GM10847 (cell line): ENCODE results near the gene ACTRT2.

ENCODE experiments used
- POLR2A ChIP-seq: IDR thresholded peaks from 2 replicates; pipeline ENCODE4 v1.6.1; 2011; ENCODE audit not compliant: insufficient read length; ENCODE audit errors: extremely low read depth

Gene ACTRT2

DNA sequence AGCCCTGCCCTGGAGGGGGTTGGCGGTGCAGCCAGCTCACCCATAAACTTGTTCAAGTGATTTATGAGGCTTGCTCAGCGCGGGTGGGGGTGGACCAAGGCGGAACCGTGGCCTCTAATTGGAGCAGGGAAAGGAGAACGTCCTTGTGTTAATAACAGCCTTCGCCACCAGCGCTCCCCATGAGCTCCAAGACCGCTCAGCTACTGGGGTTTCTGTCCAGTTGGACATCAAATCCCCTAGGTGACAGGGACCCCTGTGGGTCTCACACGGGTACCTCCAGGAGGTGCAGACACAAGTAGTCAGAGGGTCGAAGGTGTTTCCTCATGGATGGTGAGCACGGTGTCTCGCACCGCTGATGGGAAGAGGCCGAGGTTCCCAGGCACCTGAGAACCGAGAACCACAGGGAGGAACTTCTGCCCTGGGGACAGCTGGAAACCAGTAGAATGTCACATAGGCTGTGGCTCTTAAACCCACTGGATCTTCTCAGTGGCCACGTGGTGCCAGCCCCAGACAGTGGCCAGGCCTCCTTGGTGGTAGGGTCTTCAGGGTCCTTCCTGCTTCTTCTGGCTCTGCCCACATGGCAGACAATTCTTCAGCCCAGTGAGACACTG is 3.7 kb upstream of the ACTRT2 start:
- TF ChIP-seq POLR2A, result no peak

DNA sequence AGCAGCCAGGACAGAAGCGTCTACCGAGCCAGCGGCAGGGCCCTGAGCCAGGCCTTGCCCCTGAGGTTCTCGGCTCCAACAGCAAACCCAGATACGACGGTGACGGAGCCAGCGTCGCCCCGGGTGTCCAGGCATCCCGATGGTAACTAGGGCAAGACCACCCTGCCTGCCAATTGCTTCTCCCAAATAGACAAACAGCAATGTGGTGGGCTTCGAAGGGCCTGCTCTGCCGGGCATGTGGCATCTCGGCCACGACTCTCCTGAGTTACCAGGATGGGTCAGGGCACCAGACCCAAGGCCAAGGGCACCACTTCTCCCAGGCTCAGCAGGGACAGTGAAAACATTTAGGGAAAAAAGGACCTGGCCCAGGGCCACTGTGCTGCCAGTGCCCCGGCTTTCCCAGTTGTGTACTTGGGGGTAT is 3.2 kb upstream of the ACTRT2 start:
- TF ChIP-seq POLR2A, result no peak

DNA sequence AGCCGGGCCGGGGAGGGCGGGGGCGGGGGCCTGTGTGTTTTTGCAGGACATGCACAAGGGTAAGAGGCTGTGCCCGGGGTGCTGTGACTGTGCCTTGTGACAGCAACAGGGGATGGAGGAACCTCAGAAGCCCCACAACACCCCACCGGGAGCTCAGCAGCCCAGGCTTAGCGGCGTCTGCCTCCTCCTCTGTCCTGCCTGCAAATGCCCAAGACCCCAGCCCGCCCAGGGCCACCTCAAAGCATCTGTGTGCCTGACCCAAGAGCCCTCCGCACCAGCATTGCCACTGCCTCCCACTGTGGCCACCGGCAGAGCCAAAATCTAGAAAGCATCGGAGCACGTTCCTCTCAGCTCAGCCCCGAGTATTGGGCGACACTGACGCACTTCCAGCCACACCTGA is 2.7 kb upstream of the ACTRT2 start:
- no peak for TF ChIP-seq POLR2A

DNA sequence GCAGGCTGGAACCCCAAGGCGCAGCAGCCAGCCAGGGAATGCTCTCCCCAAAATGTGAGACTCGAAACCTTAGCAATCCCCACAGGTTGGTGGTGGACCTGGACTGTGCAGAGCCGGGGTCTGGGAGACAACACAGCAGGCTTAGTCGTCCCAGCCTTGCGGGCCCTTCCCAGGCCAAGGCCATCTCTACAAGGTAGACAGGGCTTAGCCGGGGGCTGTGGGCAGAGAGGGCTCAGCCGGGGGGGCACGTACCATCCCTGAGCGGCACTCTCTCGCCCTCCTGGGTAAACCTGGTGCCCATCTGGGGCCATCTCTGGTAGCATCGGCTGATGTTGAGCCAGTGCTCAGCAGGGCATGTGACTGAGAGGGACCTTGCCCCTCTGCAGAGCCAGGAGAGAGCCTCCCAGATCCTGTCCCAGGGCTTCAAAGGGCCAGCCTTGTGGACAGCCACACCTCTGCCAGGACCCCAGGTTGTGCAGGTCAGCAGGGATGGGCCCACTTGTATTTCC is 2.2 kb upstream of the ACTRT2 start:
- TF ChIP-seq POLR2A, result no peak

DNA sequence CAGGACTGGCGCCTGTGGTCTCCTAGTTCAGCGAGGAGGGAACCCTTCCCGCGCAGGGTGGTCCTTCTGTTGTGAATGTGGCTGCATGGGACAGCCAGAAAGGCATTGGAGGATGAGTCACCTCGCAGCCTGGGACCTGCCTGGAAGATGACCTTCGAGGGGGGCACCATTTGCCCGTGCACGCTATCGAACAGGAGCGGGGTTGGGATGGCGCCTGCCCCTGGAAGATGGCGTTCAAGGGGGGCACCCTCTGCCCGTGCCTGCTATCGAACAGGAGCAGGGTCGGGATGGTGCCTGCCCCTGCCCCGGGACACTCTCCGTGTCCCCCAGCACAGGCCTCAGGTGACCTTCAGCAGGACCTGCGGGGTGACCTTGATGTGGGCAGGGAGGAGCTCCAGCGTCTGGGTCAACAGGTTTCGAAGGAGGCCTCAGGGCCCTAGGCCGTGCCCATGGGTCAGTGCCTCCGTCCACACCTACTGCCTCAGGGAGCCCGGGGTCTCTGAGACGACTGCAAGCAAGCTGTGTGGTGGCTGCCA is 1.7 kb upstream of the ACTRT2 start:
- TF ChIP-seq POLR2A, result no peak

DNA sequence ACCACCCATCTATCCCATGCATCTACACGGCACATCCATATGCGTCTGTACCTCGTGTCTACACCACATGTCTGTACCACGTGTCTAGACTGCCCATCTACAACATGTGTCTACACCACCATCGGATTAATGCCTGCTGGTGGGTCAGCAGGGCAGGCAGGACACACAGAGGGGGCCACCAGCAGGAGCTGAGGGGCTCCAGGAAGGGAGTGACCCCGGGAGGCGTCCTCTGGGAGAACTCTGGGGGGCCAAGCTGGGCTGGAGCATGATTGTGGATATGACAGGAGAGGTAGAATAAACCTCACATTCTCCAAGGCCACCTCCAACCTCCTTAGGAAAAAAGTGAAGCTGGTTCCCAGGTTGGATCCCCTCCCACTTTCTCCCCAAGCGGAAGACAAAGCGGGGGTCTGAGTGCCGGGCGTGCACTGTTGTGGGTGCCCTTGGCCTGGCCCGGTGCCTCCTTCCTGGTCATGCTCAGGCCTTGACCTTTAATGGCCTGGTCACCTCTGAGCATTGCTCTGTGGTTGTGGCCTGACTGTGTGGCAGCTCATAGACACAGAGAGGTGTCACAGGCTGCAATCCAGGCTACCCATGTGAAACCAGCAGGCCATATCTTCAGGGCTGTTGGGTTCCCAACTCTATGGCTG is 881 bp upstream of the ACTRT2 start:
- no peak for TF ChIP-seq POLR2A

DNA sequence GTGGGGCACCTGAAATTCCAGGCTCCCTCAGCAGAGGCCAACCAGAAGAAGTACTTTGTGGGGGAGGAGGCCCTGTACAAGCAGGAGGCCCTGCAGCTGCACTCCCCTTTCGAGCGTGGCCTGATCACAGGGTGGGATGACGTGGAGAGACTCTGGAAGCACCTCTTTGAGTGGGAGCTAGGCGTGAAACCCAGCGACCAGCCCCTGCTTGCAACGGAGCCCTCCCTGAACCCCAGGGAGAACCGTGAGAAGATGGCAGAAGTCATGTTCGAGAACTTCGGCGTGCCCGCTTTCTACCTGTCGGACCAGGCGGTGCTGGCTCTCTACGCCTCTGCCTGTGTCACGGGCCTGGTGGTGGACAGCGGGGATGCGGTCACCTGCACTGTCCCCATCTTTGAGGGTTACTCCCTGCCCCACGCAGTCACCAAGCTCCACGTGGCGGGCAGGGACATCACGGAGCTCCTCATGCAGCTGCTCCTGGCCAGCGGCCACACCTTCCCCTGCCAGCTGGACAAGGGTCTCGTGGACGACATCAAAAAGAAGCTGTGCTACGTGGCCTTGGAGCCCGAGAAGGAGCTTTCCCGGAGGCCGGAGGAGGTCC is 634 bp downstream of the ACTRT2 start:
- no peak for TF ChIP-seq POLR2A

DNA sequence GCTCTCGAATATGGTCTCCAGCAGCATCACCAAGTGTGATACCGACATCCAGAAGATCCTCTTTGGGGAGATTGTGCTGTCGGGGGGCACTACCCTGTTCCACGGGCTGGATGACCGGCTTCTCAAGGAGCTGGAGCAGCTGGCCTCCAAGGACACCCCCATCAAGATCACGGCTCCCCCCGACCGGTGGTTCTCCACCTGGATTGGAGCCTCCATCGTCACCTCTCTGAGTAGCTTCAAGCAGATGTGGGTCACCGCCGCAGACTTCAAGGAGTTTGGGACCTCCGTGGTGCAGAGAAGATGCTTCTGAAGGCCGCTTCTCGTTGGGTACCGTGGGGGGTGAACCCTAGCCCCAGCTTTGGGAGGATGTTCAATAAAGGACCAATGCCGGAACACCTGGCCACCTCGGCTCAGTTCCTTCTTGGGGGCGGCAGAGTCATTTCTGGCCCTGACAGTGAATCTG is 1.3 kb downstream of the ACTRT2 start:
- TF ChIP-seq POLR2A, result no peak

DNA sequence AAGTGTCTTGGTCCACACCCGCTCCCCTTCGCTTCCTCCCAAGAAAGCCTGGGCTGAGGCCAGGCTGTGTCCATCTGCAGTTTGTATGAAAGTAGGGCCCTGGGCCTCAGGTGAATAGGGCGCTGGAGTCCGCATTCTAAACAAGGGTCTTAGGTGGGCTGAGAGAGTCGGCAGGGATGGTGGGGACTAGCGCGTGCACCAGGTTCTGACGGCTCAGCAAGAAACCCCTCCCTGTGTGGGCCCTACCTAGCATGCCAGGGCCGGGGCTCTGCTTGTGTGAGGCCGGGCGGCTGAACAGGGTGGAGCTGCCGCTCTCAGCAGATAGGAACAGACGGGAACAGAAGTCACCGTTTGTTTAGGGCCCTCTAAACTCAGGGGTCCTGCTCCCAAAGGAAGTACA is 1.7 kb downstream of the ACTRT2 start:
- no peak for TF ChIP-seq POLR2A

DNA sequence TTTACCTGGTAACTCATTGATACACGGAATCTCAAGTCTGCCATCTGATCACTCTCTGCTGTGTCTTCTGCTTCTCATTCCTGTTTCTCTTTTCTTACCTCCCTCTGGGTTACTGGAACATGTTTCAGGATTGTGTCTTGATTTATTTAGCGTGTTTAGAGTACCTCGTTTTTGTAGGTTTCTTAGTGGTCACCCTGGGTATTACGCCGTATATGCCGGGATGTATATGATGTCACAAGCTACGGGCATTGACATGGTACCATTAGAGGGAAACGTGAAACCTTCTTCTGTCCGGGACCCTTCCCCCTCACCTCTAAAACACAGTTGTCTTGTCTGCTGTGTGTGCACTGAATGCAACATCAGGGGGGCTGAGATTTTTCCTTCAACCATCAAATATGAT is 2.8 kb downstream of the ACTRT2 start:
- no peak for TF ChIP-seq POLR2A

DNA sequence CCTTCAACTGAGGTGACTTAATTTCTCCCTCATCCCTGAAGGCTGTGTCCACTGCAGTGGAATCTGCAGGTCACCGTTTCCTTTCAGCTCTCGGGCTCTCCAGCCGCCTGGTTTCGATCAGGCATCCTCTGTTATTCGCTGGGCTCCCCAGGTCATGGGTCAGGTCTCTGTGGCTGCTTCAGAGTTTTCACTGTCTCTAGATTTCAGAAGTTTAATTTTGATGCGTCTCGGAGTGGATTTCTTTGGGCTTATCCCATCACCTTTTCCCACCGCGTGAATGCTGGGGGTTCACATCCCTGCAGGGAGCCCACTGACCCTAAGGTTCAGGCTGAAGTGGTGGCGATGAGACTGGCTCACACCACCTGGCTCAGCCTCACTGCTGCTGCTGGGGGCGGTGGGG is 3.3 kb downstream of the ACTRT2 start:
- no peak for TF ChIP-seq POLR2A

DNA sequence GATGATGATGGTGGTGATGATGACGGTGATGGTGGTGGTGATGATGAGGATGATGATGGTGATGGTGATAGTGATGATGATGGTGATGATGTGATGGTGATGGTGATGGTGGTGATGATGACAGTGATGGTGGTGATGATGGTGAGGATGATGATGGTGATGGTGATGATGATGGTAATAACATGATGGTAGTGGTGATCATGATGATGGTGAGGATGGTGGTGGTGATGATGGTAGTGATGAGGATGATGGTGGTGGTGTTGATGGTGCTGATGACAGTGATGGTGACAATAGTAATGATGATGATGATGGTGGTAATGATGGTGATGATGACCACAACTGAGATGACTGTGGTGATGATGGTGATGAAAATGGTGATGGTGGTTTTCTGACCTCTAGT is 4.9 kb downstream of the ACTRT2 start:
- TF ChIP-seq POLR2A, result no peak

DNA sequence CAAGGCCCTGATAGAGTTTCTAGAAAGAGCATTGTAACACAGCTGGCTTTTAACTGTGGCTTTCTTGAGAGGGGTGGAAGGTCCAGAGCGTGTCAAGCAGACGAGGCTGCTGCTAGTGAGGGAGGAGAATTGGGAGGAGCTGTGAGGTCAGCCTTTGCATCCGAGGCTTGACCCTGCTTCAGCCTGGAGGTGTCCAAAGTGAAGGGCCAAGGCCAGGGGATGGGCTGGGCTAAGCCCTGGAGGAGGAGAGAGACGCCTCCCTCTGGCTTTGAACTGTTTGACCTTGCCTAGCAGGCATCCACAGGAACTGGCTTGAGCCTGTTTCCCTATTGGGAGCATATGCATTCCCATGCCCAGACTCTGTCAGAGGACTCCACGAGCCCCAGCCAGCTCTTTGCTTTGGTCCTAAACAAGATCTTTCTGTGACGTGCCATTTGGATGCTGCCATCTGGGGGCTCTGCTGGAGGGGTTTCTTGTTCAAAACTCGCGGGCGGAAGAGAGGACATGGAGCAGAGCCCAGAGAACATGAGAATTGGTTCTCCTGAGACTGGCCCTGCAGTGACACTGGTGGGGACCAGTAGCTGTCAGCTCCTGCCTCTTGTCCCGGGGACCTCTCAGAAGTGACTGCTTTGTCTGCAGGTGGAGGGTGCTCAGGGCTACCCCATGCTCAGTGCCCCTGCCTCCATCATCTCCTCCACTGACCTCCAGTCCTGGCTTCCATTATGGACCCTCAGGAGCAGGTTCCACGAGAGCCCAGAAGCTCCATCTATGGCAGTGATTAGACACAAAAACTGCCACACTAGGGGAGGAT is 5.5 kb downstream of the ACTRT2 start:
- no peak for TF ChIP-seq POLR2A

DNA sequence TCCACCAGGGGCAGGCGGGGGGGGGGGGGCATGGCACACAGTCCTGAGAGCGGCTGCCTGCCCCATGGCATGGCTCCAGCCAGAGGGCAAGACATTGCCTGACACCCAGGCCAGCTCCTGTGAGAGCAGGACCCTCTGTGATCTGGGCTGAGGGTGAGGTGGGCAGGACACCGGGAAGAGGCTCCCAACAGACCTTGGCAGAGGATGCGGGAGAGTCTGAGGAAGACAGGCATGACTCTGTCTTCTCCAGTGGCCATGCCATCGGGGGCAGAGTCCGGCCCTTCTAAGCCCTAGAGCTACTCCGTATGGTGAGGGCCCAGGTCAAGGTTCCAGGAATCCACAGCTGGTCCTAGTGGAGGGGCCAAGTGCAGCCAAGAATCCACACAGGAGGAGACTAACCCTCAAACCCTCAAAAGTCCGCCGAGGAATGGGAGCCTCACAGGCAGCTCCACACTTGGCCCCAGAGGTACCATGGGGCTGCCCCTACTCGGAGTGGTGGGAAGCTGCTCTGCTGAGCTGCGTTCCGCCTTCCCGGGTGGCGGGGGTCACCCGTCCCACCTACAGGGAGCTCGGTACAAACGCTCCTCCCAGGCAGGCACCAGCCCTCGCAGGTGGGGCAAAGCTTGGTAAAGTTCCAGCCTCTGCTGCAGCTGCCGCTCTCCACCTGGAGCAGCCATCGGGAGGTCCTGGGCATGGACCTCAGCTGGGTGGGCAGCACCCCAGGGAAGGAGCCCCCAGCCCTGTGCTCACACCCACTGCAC is 6.5 kb downstream of the ACTRT2 start:
- TF ChIP-seq POLR2A, result no peak
